Fibroblast of mammary gland (primary cell): Measurements from ENCODE around the gene CPM.
"Not testable (repeated sequence)": the region's sequence is repeated elsewhere in the genome, so short reads cannot be mapped to it uniquely, and the experiment has no call there.

Source experiments
- DNase-seq: peaks from one replicate; pipeline ENCODE4 v3.0.0-alpha.2; 2010; ENCODE audit warnings: low read depth
- H3K4me3 ChIP-seq: 2 replicates; pipeline ENCODE4 v1.5.1; 2011; ENCODE audit warnings: low read depth, mild to moderate bottlenecking, low read length, moderate library complexity; ENCODE audit not compliant: control insufficient read depth
- CTCF ChIP-seq: conservative IDR thresholded peaks from 2 replicates; pipeline ENCODE4 v1.5.1; 2011; ENCODE audit warnings: low read depth, low read length, inconsistent platforms; ENCODE audit not compliant: control insufficient read depth, insufficient read depth

Gene CPM

GRCh38 chr12:68808388-68809189, 124.4 kb downstream of the CPM start:
- TF ChIP-seq CTCF = no peak
- peak overlapping the region; percentile 77 for H3K4me3 ChIP-seq
- peak; percentile 95 for DNase-seq

- H3K4me3 ChIP-seq = peak within 1 kb of the TSS; percentile 77
- TF ChIP-seq CTCF = peak; percentile 44
- peak; percentile 83 for DNase-seq
Observed at GRCh38 chr12:68807576-68808387, 125.2 kb downstream of the CPM start, which contains the start of gene MDM2. Gene MDM2 (plus strand): TSS chr12:68808177. CDS start chr12:68808478, 301 bp downstream.

- H3K4me3 ChIP-seq = peak overlapping the region; percentile 77
- DNase-seq = not testable (repeated sequence)
Observed at GRCh38 chr12:68807274-68807575, 125.7 kb downstream of the CPM start.

- no peak overlapping the region for H3K4me3 ChIP-seq
- no peak for TF ChIP-seq CTCF
- no peak for DNase-seq
Observed at GRCh38 chr12:68806488-68807237, 126.3 kb downstream of the CPM start.

GRCh38 chr12:68805592-68806120, 127.3 kb downstream of the CPM start:
- TF ChIP-seq CTCF = no peak
- DNase-seq = peak; percentile 51
- H3K4me3 ChIP-seq = no peak overlapping the region

GRCh38 chr12:68804657-68805591, 128.0 kb downstream of the CPM start:
- DNase-seq = no peak
- no peak overlapping the region for H3K4me3 ChIP-seq
- TF ChIP-seq CTCF = no peak
